ENCODE results near the gene NPTX1. TPM values are rescaled to one million over a fixed set of nuclear protein-coding genes. Genes with fewer than 3 reads are reported as not detected.

NPTX1 gene
- total RNA-seq, 2 experiments from 2014 or later: 1.2 to 1.4 TPM

DNA sequence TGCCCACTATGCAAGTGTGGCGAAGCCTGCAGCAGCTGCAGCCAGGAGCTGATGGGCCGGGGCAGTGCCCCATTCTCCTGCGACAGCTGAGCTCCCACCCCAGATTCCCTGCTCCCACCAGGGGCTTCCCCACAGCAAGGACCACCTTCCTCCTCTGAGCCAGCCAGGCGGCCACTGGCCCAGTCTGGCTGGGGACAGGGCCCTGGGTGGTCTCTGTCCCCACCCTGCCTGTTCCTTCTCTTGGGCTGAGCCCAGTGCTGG lies 5.6 kb upstream of the NPTX1 start:
- H3K36me3 Mint-ChIP-seq: no peaks in the 10 kb centered on the region
- ChIA-PET CTCF (no interaction called here), POLR2A (no interaction called here)
- peaks cover 48% of the 10 kb centered on the region for H3K27me3 Mint-ChIP-seq
- no peak overlapping the region for H3K27ac Mint-ChIP-seq
- H3K4me1 Mint-ChIP-seq (ENCODE audit: low read depth): no peaks in the 10 kb centered on the region
- DNase-seq: no peak
- H3K4me3 Mint-ChIP-seq: no peak overlapping the region
- no peaks in the 10 kb centered on the region for H3K9me3 Mint-ChIP-seq
- intact Hi-C loops (cut with micrococcal nuclease): no loop called here

- H3K9me3 Mint-ChIP-seq: no peaks in the 10 kb centered on the region
- no peaks in the 10 kb centered on the region for H3K4me1 Mint-ChIP-seq (ENCODE audit: low read depth)
- H3K4me3 Mint-ChIP-seq: no peak overlapping the region
- intact Hi-C loops (cut with micrococcal nuclease): no loop called here
- peaks cover 46% of the 10 kb centered on the region for H3K27me3 Mint-ChIP-seq
- DNase-seq: no peak
- H3K36me3 Mint-ChIP-seq: no peaks in the 10 kb centered on the region
- ChIA-PET POLR2A (no interaction called here), CTCF (no interaction called here)
- no peak overlapping the region for H3K27ac Mint-ChIP-seq
Measured at GRCh38 chr17:80481284-80482057, 5.1 kb upstream of the NPTX1 start.

- no peak overlapping the region for H3K27ac Mint-ChIP-seq
- H3K27me3 Mint-ChIP-seq: peaks cover 44% of the 10 kb centered on the region
- H3K4me1 Mint-ChIP-seq (ENCODE audit: low read depth): peaks cover 4% of the 10 kb centered on the region
- POLR2A ChIA-PET: no interaction called here
- no peak for DNase-seq
- CTCF ChIA-PET: no interaction called here
- intact Hi-C loops (cut with micrococcal nuclease): no loop called here
- H3K9me3 Mint-ChIP-seq: no peaks in the 10 kb centered on the region
- H3K36me3 Mint-ChIP-seq: no peaks in the 10 kb centered on the region
- H3K4me3 Mint-ChIP-seq: no peak overlapping the region
Measured at GRCh38 chr17:80480248-80480647, 3.8 kb upstream of the NPTX1 start.

GRCh38 chr17:80479246-80479566 lies 2.8 kb upstream of the NPTX1 start:
- intact Hi-C loops (cut with micrococcal nuclease): loop anchor here (5.0 kb wide), 1 partner anchor 98 kb away; no protein-coding TSS in a partner anchor
- no peak overlapping the region for H3K27ac Mint-ChIP-seq
- CTCF ChIA-PET: no interaction called here
- H3K9me3 Mint-ChIP-seq: no peaks in the 10 kb centered on the region
- POLR2A ChIA-PET: no interaction called here
- no peaks in the 10 kb centered on the region for H3K36me3 Mint-ChIP-seq
- H3K4me1 Mint-ChIP-seq (ENCODE audit: low read depth): peaks cover 11% of the 10 kb centered on the region
- H3K27me3 Mint-ChIP-seq: peaks cover 52% of the 10 kb centered on the region
- no peak overlapping the region for H3K4me3 Mint-ChIP-seq
- DNase-seq: no peak

DNA sequence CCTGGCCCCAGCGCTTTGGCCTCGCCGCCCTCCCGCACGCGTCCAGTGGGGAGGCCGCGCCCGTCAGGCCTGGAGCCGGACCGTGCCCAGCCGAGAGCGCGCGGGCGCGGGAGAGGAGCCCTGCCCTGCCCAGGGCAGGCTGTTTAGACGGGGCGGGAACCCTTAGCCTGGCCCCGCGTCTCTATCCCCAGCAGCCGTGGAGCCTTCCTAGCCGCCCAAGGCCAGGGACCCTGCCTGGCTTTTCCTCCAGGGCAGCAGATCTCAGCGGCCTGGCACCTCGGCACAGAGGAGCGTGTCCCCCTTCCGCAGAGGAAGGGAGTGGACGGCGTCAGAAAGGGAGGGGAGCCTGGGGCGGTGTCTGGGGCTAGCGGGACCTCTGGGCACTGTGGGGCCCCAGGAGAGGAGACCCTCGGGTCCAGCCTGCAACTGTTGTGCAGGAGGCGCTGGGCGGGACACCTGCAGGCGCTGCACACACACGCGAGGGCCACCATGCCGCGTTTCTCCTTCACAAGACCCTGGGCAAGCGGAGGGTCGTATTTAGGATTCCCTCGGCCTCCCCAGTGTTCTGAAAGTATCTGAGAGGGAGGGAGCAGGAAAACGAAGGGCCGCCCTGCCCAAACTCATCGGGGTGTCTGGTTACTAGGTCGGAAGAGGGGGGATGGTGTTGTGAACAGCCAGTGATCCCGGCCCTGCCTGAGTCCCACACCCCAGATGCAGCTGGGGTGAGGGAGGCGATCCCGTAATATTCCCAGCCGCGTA lies 2.3 kb upstream of the NPTX1 start:
- intact Hi-C loops (cut with micrococcal nuclease): loop anchor here (5.0 kb wide), 1 partner anchor 99 kb away; no protein-coding TSS in a partner anchor
- Mint-ChIP-seq H3K9me3 (no peaks in the 10 kb centered on the region), H3K36me3 (no peaks in the 10 kb centered on the region), H3K27me3 (peaks cover 56% of the 10 kb centered on the region), H3K4me1 (ENCODE audit: low read depth) (peaks cover 11% of the 10 kb centered on the region), H3K27ac (no peak overlapping the region), H3K4me3 (no peak overlapping the region)
- no peak for DNase-seq
- POLR2A ChIA-PET: no interaction called here
- CTCF ChIA-PET: interaction anchor here (0.8 kb wide), 1 partner anchor 492 kb away, joined by 3 read pairs; no protein-coding TSS in a partner anchor

- no peak overlapping the region for H3K27ac Mint-ChIP-seq
- H3K4me3 Mint-ChIP-seq: no peak overlapping the region
- peaks cover 11% of the 10 kb centered on the region for H3K4me1 Mint-ChIP-seq (ENCODE audit: low read depth)
- ChIA-PET POLR2A (interaction anchor here (1.4 kb wide), 1 partner anchor 23 kb away, joined by 4 read pairs; no protein-coding TSS in a partner anchor), CTCF (interaction anchor here (0.7 to 2.2 kb wide), 3 partner anchors 98 to 492 kb away, joined by 3 to 9 read pairs (median 3); no protein-coding TSS in a partner anchor)
- intact Hi-C loops (cut with micrococcal nuclease): loop anchor here (5.0 kb wide), 1 partner anchor 99 kb away; no protein-coding TSS in a partner anchor
- no peaks in the 10 kb centered on the region for H3K9me3 Mint-ChIP-seq
- H3K27me3 Mint-ChIP-seq: peaks cover 61% of the 10 kb centered on the region
- H3K36me3 Mint-ChIP-seq: no peaks in the 10 kb centered on the region
- peak; percentile 58 for DNase-seq
Measured at GRCh38 chr17:80477647-80478478, 1.5 kb upstream of the NPTX1 start.

- Mint-ChIP-seq H3K4me1 (ENCODE audit: low read depth) (peaks cover 14% of the 10 kb centered on the region), H3K27ac (no peak overlapping the region), H3K36me3 (no peaks in the 10 kb centered on the region), H3K4me3 (no peak overlapping the region), H3K27me3 (peaks cover 59% of the 10 kb centered on the region), H3K9me3 (no peaks in the 10 kb centered on the region)
- ChIA-PET CTCF (interaction anchor here (0.7 to 2.2 kb wide), 2 partner anchors 98 to 422 kb away, joined by 3 to 9 read pairs; no protein-coding TSS in a partner anchor), POLR2A (interaction anchor here (1.4 kb wide), 1 partner anchor 22 kb away, joined by 4 read pairs; no protein-coding TSS in a partner anchor)
- no peak for DNase-seq
- intact Hi-C loops (cut with micrococcal nuclease): loop anchor here (5.0 kb wide), 1 partner anchor 100 kb away; no protein-coding TSS in a partner anchor
Measured at GRCh38 chr17:80476877-80477646, 655 bp upstream of the NPTX1 start.

- H3K4me1 Mint-ChIP-seq (ENCODE audit: low read depth): peaks cover 17% of the 10 kb centered on the region
- POLR2A ChIA-PET: no interaction called here
- peak overlapping the region; percentile 34 for H3K4me3 Mint-ChIP-seq
- no peaks in the 10 kb centered on the region for H3K9me3 Mint-ChIP-seq
- H3K27ac Mint-ChIP-seq: no peak overlapping the region
- no peak for DNase-seq
- intact Hi-C loops (cut with micrococcal nuclease): loop anchor here (5.0 kb wide), 1 partner anchor 102 kb away; no protein-coding TSS in a partner anchor
- no peaks in the 10 kb centered on the region for H3K36me3 Mint-ChIP-seq
- H3K27me3 Mint-ChIP-seq: peaks cover 51% of the 10 kb centered on the region
- CTCF ChIA-PET: interaction anchor here (0.7 to 2.2 kb wide), 2 partner anchors 20 to 424 kb away, joined by 4 to 9 read pairs; no protein-coding TSS in a partner anchor
Measured at GRCh38 chr17:80474961-80475909, 1.2 kb downstream of the NPTX1 start.

DNA sequence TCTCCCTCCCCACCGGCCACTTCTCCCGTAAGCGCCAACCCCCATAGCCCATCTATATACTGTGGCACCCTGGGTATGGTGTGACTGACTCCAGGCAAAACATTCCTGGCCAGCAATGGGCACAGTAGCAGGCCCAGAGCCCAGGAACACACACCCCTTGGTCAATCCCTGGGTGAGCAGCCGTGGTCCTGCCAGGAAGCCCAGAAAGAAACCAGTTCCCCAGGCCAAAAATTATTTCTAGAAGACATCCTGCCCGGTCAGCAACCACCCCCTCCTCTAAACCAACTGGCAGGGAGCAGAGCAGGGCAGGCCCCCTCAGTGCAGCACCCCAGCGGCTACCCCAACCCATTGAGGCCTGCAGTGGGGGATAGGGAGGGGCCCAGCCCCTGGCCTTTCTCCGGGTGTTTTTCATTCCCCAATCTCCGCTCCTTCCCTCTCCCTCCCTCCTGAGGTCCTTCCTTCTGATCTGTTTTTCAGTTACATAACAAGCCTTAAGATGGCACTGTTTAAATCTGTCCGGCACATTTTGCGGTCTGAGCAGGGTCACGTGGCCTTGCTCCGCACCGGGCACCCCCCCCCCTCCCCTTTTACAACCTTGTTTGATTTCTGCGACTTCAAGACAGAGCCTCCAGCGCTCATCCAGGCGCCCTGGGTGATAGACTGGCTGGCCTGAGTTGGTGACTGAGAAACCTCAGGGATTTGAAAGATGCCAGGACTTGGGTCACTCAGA lies 2.0 kb downstream of the NPTX1 start:
- ChIA-PET CTCF (interaction anchor here (1.8 to 2.2 kb wide), 2 partner anchors 47 to 102 kb away, joined by 5 to 8 read pairs; no protein-coding TSS in a partner anchor), POLR2A (no interaction called here)
- peaks cover 17% of the 10 kb centered on the region for H3K4me1 Mint-ChIP-seq (ENCODE audit: low read depth)
- no peaks in the 10 kb centered on the region for H3K36me3 Mint-ChIP-seq
- H3K9me3 Mint-ChIP-seq: no peaks in the 10 kb centered on the region
- intact Hi-C loops (cut with micrococcal nuclease): no loop called here
- H3K27me3 Mint-ChIP-seq: peaks cover 47% of the 10 kb centered on the region
- peak overlapping the region; percentile 34 for H3K4me3 Mint-ChIP-seq
- H3K27ac Mint-ChIP-seq: no peak overlapping the region
- DNase-seq: peak; percentile 45

DNA sequence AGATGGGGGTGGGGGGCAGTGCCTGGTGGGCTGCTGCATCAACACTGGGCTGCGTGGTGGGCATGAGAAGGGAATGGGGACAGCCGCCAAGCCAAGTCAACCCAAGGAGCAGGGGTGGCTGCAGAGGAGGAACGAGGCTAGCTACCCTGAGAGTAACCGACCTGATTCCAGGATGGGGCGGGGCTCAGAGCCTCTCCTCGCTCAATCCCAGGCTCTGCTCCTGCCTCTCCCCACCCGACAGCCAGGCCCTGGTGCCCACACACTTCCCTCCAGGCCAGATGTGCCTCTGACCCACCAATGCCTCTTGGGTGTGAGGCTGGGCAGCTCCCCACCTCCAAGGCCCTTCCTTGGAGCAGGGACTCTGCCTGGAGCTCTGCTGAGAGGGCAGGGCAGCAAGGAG lies 2.7 kb downstream of the NPTX1 start:
- POLR2A ChIA-PET: interaction anchor here (1.4 kb wide), 1 partner anchor 19 kb away, joined by 8 read pairs; no protein-coding TSS in a partner anchor
- Mint-ChIP-seq H3K27ac (no peak overlapping the region), H3K4me1 (ENCODE audit: low read depth) (peaks cover 17% of the 10 kb centered on the region), H3K4me3 (no peak overlapping the region), H3K36me3 (no peaks in the 10 kb centered on the region), H3K27me3 (peaks cover 46% of the 10 kb centered on the region), H3K9me3 (no peaks in the 10 kb centered on the region)
- intact Hi-C loops (cut with micrococcal nuclease): no loop called here
- CTCF ChIA-PET: interaction anchor here (1.8 to 2.2 kb wide), 2 partner anchors 46 to 102 kb away, joined by 5 to 8 read pairs; no protein-coding TSS in a partner anchor
- DNase-seq: no peak
